Measurements from ENCODE around the gene IGF1. TPM values are rescaled to one million over a fixed set of nuclear protein-coding genes. Genes with fewer than 3 reads are reported as not detected.

IGF1 gene
- total and polyA plus RNA-seq, 10 of the 15 experiments (the other 5 are each of a cell fraction or from before 2014, with no cell fraction given) = 2.4 to 9.2 (median 3.5) TPM

DNA sequence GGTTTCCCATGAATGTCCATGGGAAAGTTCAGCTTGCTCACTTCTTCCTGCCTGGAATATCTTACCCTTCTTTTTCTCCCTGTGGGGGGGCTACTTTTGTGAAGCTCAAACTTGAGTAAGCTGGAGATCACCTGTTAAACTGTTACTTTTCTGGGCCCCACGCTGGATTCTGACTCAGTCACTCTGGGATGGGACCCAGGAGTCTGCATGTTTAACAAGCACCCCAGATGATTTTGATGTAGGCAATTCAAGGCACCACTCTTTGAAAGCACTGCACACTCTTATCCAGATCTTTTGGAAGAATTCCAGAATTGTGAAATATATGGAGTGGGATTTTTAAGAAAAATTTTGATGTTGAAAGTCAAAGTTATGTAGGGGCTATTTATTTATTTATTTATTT, 46.3 kb upstream of the IGF1 start:
- Histone ChIP-seq H3K27me3 (replicated peaks in 1 of 2; ENCODE audit: control insufficient read depth in 2 of 2, insufficient read depth in 2 of 2, low read length in 1 of 2) (no peaks in the 10 kb centered on the region), H3K4me1 (ENCODE audit: control insufficient read depth, insufficient read depth, low read length) (no peaks in the 10 kb centered on the region), H3K4me3 (no peak overlapping the region), H2AFZ (ENCODE audit: control insufficient read depth, low read depth, low read length) (no peak overlapping the region), H3K9me3 (replicated peaks; ENCODE audit: control insufficient read depth, insufficient read depth, low read length) (no peaks in the 10 kb centered on the region; the same call in 2 of the 3 replicates), H3K36me3 (ENCODE audit: control insufficient read depth in 2 of 2, insufficient read depth in 2 of 2, low read length in 1 of 2) (no peaks in the 10 kb centered on the region), H3K9ac (ENCODE audit: control insufficient read depth, insufficient read depth, low read length) (no peak overlapping the region), H3K27ac (ENCODE audit: control insufficient read depth, insufficient read depth) (no peak overlapping the region), H3K79me2 (ENCODE audit: control insufficient read depth, insufficient read depth, low read length) (no peaks in the 10 kb centered on the region), H4K20me1 (ENCODE audit: control insufficient read depth, insufficient read depth) (no peaks in the 10 kb centered on the region), H3K4me2 (ENCODE audit: control insufficient read depth, insufficient read depth) (no peak overlapping the region)
- in situ Hi-C loops (cut with MboI) (no loop called here), intact Hi-C loops (cut with micrococcal nuclease; ENCODE audit: unreplicated experiment) (no loop called here)
- FAIRE-seq (no peak), ATAC-seq (no peak), DNase-seq (ENCODE audit: low read depth, low spot score) (no peak)
- BruUV-seq (replicated peaks) = no TSS peak
- ChIA-PET RAD21 (ENCODE audit: unreplicated experiment) (no interaction called here), SMC1A (ENCODE audit: uncharacterized antibody, unreplicated experiment) (interaction anchor here (1.0 to 1.2 kb wide), 3 partner anchors 11 to 14 kb away, joined by 3 to 7 read pairs (median 3); no protein-coding TSS in a partner anchor), CTCF (interaction anchor here (0.6 to 1.5 kb wide), 2 partner anchors 17 to 137 kb away, joined by 4 to 6 read pairs; no protein-coding TSS in a partner anchor), POLR2A (no interaction called here)
- TF ChIP-seq NR2C2 (IDR thresholded peaks at IDR 0.05; ENCODE audit: borderline replicate concordance, control insufficient read depth, insufficient read length, low read depth) (no peak), MTA3 (IDR thresholded peaks at IDR 0.05; ENCODE audit: borderline replicate concordance, low read length) (no peak), FOS (IDR thresholded peaks at IDR 0.05; ENCODE audit: borderline replicate concordance, extremely low read depth, insufficient read length) (no peak), MEF2B (IDR thresholded peaks at IDR 0.05; ENCODE audit: partially characterized antibody, poor library complexity, severe bottlenecking) (no peak), NFXL1 (IDR thresholded peaks at IDR 0.05; ENCODE audit: borderline replicate concordance) (no peak), MYC (IDR thresholded peaks at IDR 0.05; ENCODE audit: insufficient read depth, insufficient read length, insufficient replicate concordance, low read length, severe bottlenecking) (no peak), FOXK2 (IDR thresholded peaks at IDR 0.05) (no peak), SRF (IDR thresholded peaks at IDR 0.05; ENCODE audit: low read depth in 2 of 2, low read length in 2 of 2) (no peak)
- TF ChIP-seq, protein P1, sequence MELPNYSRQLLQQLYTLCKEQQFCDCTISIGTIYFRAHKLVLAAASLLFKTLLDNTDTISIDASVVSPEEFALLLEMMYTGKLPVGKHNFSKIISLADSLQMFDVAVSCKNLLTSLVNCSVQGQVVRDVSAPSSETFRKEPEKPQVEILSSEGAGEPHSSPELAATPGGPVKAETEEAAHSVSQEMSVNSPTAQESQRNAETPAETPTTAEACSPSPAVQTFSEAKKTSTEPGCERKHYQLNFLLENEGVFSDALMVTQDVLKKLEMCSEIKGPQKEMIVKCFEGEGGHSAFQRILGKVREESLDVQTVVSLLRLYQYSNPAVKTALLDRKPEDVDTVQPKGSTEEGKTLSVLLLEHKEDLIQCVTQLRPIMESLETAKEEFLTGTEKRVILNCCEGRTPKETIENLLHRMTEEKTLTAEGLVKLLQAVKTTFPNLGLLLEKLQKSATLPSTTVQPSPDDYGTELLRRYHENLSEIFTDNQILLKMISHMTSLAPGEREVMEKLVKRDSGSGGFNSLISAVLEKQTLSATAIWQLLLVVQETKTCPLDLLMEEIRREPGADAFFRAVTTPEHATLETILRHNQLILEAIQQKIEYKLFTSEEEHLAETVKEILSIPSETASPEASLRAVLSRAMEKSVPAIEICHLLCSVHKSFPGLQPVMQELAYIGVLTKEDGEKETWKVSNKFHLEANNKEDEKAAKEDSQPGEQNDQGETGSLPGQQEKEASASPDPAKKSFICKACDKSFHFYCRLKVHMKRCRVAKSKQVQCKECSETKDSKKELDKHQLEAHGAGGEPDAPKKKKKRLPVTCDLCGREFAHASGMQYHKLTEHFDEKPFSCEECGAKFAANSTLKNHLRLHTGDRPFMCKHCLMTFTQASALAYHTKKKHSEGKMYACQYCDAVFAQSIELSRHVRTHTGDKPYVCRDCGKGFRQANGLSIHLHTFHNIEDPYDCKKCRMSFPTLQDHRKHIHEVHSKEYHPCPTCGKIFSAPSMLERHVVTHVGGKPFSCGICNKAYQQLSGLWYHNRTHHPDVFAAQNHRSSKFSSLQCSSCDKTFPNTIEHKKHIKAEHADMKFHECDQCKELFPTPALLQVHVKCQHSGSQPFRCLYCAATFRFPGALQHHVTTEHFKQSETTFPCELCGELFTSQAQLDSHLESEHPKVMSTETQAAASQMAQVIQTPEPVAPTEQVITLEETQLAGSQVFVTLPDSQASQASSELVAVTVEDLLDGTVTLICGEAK (IDR thresholded peaks at IDR 0.05; ENCODE audit: borderline replicate concordance) = no peak
- WGBS (ENCODE audit: insufficient coverage, insufficient replicate concordance, low lambda C conversion rate, missing lambda C conversion rate) = 100% methylated on average over 1 of the region's 1 CpG
